ENCODE results near the gene FAM210B.

- TF ChIP-seq POLR2A (IDR thresholded peaks at IDR 0.05; ENCODE audit: control extremely low read depth in 1 of 2, low read depth in 2 of 2, low read length in 2 of 2) (no peak), FOSL1 (IDR thresholded peaks at IDR 0.05; ENCODE audit: insufficient read depth, low read depth, low read length) (no peak), RFX5 (IDR thresholded peaks at IDR 0.05; ENCODE audit: borderline replicate concordance, low read depth, low read length) (no peak), CTCF (IDR thresholded peaks at IDR 0.05; ENCODE audit: control extremely low read depth in 1 of 3, insufficient read depth in 1 of 3, low read depth in 1 of 3, low read length in 3 of 3) (no peak), CREB1 (IDR thresholded peaks at IDR 0.05) (no peak), USF2 (IDR thresholded peaks at IDR 0.05; ENCODE audit: low read length) (no peak)
Measured at GRCh38 chr20:56324806-56325205, 34.0 kb upstream of the FAM210B start.

All from H1 (cell line).